CD4-positive, alpha-beta T cell treated with Interferon alpha-2 for 1 hour (primary cell): ENCODE measurements around the gene PIP5KL1.

Experiments
- DNase-seq, 2 donors: peaks; one replicate each; pipeline ENCODE4 v3.0.0-alpha.2; 2020 to 2022

The PIP5KL1 gene

GRCh38 chr9:127928676-127929624 is 1.6 kb downstream of the PIP5KL1 start:
- no peak for DNase-seq

- DNase-seq, result no peak
Observed at GRCh38 chr9:127927988-127928675, 2.4 kb downstream of the PIP5KL1 start.

- DNase-seq, result peak; percentile 83 to 87
Observed at GRCh38 chr9:127927201-127927987, 3.2 kb downstream of the PIP5KL1 start.

GRCh38 chr9:127926906-127927200 is 3.7 kb downstream of the PIP5KL1 start:
- no peak for DNase-seq

GRCh38 chr9:127925959-127926905 is 4.3 kb downstream of the PIP5KL1 start:
- no peak for DNase-seq

- no peak for DNase-seq
Observed at GRCh38 chr9:127924736-127925444, 5.7 kb downstream of the PIP5KL1 start.

- DNase-seq, result no peak
Observed at GRCh38 chr9:127923771-127924170, 6.8 kb downstream of the PIP5KL1 start.

- DNase-seq, result no peak
Observed at GRCh38 chr9:127923046-127923445, 7.5 kb downstream of the PIP5KL1 start.

- DNase-seq, result peak; percentile 72 to 84
Observed at GRCh38 chr9:127921557-127922120, 8.9 kb downstream of the PIP5KL1 start.

- DNase-seq, result no peak
Observed at GRCh38 chr9:127920794-127921193, 9.8 kb downstream of the PIP5KL1 start.

GRCh38 chr9:127919253-127919815 is 11.2 kb downstream of the PIP5KL1 start:
- peak in 1 of 2 donors; percentile 74 for DNase-seq

- no peak for DNase-seq
Observed at GRCh38 chr9:127918183-127919107, 12.1 kb downstream of the PIP5KL1 start.

- peak in 1 of 2 donors; percentile 72 for DNase-seq
Observed at GRCh38 chr9:127917603-127918002, 13.0 kb downstream of the PIP5KL1 start.

GRCh38 chr9:127916720-127917581 is 13.6 kb downstream of the PIP5KL1 start, which contains the start of gene ST6GALNAC4:
ST6GALNAC4 (minus strand) TSS chr9:127917041; CDS start chr9:127916419, 622 bp downstream.
- DNase-seq, result peak; percentile 94 to 96

- DNase-seq, result peak; percentile 60 to 79
Observed at GRCh38 chr9:127915801-127916719, 14.5 kb downstream of the PIP5KL1 start.

GRCh38 chr9:127915325-127915752 is 15.2 kb downstream of the PIP5KL1 start:
- DNase-seq, result no peak

- DNase-seq, result no peak
Observed at GRCh38 chr9:127913682-127914081, 16.9 kb downstream of the PIP5KL1 start.
